ENCODE measurements around the gene GNLY.
"Not testable (repeated sequence)": the region's sequence is repeated elsewhere in the genome, so short reads cannot be mapped to it uniquely, and the experiment has no call there.

Gene GNLY

GRCh38 chr2:85712336-85712735 lies 18.2 kb downstream of the GNLY start:
- Histone ChIP-seq H4K20me1 (ENCODE audit: insufficient read depth, low read length) (no peaks in the 10 kb centered on the region), H3K9me3 (ENCODE audit: low read length) (no peaks in the 10 kb centered on the region), H3K9ac (ENCODE audit: low read length) (no peak overlapping the region), H3F3A (ENCODE audit: insufficient read depth, low read length) (no peaks in the 10 kb centered on the region), H3K4me1 (ENCODE audit: insufficient read depth, low read length, severe bottlenecking) (no peaks in the 10 kb centered on the region), H3K27me3 (ENCODE audit: insufficient read depth, low read length) (peaks cover 5% of the 10 kb centered on the region), H2AFZ (ENCODE audit: low read length) (no peak overlapping the region), H3K4me2 (ENCODE audit: low read length) (no peak overlapping the region), H3K27ac (ENCODE audit: low read depth, low read length, poor library complexity, severe bottlenecking) (no peak overlapping the region), H3K79me2 (ENCODE audit: insufficient read depth, low read length) (no peaks in the 10 kb centered on the region), H3K9me2 (ENCODE audit: low read depth, low read length) (no peaks in the 10 kb centered on the region), H3K4me3 (ENCODE audit: low read depth, low read length, poor library complexity, severe bottlenecking) (no peak overlapping the region), H3K36me3 (ENCODE audit: insufficient read depth, low read length) (no peaks in the 10 kb centered on the region)
- no peak for TF ChIP-seq CTCF (IDR thresholded peaks at IDR 0.05; ENCODE audit: low read length)
- TF ChIP-seq EZH2 (IDR thresholded peaks at IDR 0.05; ENCODE audit: borderline replicate concordance, low read length) = no peak

GRCh38 chr2:85712849-85713612 lies 18.9 kb downstream of the GNLY start:
- no peak for TF ChIP-seq EZH2 (IDR thresholded peaks at IDR 0.05; ENCODE audit: borderline replicate concordance, low read length)
- no peak for TF ChIP-seq CTCF (IDR thresholded peaks at IDR 0.05; ENCODE audit: low read length)
- Histone ChIP-seq H3K4me2 (ENCODE audit: low read length) (no peak overlapping the region), H3K4me1 (ENCODE audit: insufficient read depth, low read length, severe bottlenecking) (no peaks in the 10 kb centered on the region), H3K27ac (ENCODE audit: low read depth, low read length, poor library complexity, severe bottlenecking) (no peak overlapping the region), H3K4me3 (ENCODE audit: low read depth, low read length, poor library complexity, severe bottlenecking) (no peak overlapping the region), H3K27me3 (ENCODE audit: insufficient read depth, low read length) (peaks cover 5% of the 10 kb centered on the region), H3K36me3 (ENCODE audit: insufficient read depth, low read length) (no peaks in the 10 kb centered on the region), H3K9me2 (ENCODE audit: low read depth, low read length) (no peaks in the 10 kb centered on the region), H3K9me3 (ENCODE audit: low read length) (no peaks in the 10 kb centered on the region), H3K9ac (ENCODE audit: low read length) (no peak overlapping the region), H3F3A (ENCODE audit: insufficient read depth, low read length) (no peaks in the 10 kb centered on the region), H2AFZ (ENCODE audit: low read length) (no peak overlapping the region), H3K79me2 (ENCODE audit: insufficient read depth, low read length) (no peaks in the 10 kb centered on the region), H4K20me1 (ENCODE audit: insufficient read depth, low read length) (no peaks in the 10 kb centered on the region)

- peaks cover 5% of the 10 kb centered on the region; the same call in 1 of the 2 replicates for H3K27me3 ChIP-seq (ENCODE audit: insufficient read depth, low read length)
- H4K20me1 ChIP-seq (ENCODE audit: insufficient read depth, low read length) = no peaks in the 10 kb centered on the region
- no peaks in the 10 kb centered on the region for H3K36me3 ChIP-seq (ENCODE audit: insufficient read depth, low read length)
- H3K27ac ChIP-seq (ENCODE audit: low read depth, low read length, poor library complexity, severe bottlenecking) = no peak overlapping the region
- no peak overlapping the region for H3K9ac ChIP-seq (ENCODE audit: low read length)
- no peak overlapping the region for H2AFZ ChIP-seq (ENCODE audit: low read length)
- TF ChIP-seq CTCF (IDR thresholded peaks at IDR 0.05; ENCODE audit: low read length) (no peak), EZH2 (IDR thresholded peaks at IDR 0.05; ENCODE audit: borderline replicate concordance, low read length) (no peak)
- H3K4me1 ChIP-seq (ENCODE audit: insufficient read depth, low read length, severe bottlenecking) = no peaks in the 10 kb centered on the region
- H3K9me2 ChIP-seq (ENCODE audit: low read depth, low read length) = no peaks in the 10 kb centered on the region
- no peak overlapping the region for H3K4me2 ChIP-seq (ENCODE audit: low read length)
- no peaks in the 10 kb centered on the region for H3K79me2 ChIP-seq (ENCODE audit: insufficient read depth, low read length)
- H3F3A ChIP-seq (ENCODE audit: insufficient read depth, low read length) = no peaks in the 10 kb centered on the region
- H3K4me3 ChIP-seq (ENCODE audit: low read depth, low read length, poor library complexity, severe bottlenecking) = no peak overlapping the region
- no peaks in the 10 kb centered on the region for H3K9me3 ChIP-seq (ENCODE audit: low read length)
Measured at GRCh38 chr2:85713836-85714235, 19.7 kb downstream of the GNLY start.

GRCh38 chr2:85714421-85714820 lies 20.3 kb downstream of the GNLY start:
- H3K27ac ChIP-seq (ENCODE audit: low read depth, low read length, poor library complexity, severe bottlenecking); H3K4me1 ChIP-seq (ENCODE audit: insufficient read depth, low read length, severe bottlenecking); H3K79me2 ChIP-seq (ENCODE audit: insufficient read depth, low read length); H2AFZ ChIP-seq (ENCODE audit: low read length); H3K27me3 ChIP-seq (ENCODE audit: insufficient read depth, low read length); H4K20me1 ChIP-seq (ENCODE audit: insufficient read depth, low read length); H3K4me3 ChIP-seq (ENCODE audit: low read depth, low read length, poor library complexity, severe bottlenecking); H3K4me2 ChIP-seq (ENCODE audit: low read length); H3K9me3 ChIP-seq (ENCODE audit: low read length); H3K9ac ChIP-seq (ENCODE audit: low read length); H3K36me3 ChIP-seq (ENCODE audit: insufficient read depth, low read length); H3F3A ChIP-seq (ENCODE audit: insufficient read depth, low read length); H3K9me2 ChIP-seq (ENCODE audit: low read depth, low read length): not testable (repeated sequence)

All from OCI-LY1 (cell line).